Activated T-cell treated with anti-CD3 and anti-CD28 coated beads, Interleukin-2, amount 50 U/mL, for 48 hours (primary cell): ENCODE data around the gene ADNP2.
"Not testable (repeated sequence)": the region's sequence is repeated elsewhere in the genome, so short reads cannot be mapped to it uniquely, and the experiment has no call there.

ENCODE experiments used
- DNase-seq, 2 experiments: peaks; one replicate each; pipeline ENCODE4 v3.0.0-alpha.2; 2020

Gene ADNP2

DNA sequence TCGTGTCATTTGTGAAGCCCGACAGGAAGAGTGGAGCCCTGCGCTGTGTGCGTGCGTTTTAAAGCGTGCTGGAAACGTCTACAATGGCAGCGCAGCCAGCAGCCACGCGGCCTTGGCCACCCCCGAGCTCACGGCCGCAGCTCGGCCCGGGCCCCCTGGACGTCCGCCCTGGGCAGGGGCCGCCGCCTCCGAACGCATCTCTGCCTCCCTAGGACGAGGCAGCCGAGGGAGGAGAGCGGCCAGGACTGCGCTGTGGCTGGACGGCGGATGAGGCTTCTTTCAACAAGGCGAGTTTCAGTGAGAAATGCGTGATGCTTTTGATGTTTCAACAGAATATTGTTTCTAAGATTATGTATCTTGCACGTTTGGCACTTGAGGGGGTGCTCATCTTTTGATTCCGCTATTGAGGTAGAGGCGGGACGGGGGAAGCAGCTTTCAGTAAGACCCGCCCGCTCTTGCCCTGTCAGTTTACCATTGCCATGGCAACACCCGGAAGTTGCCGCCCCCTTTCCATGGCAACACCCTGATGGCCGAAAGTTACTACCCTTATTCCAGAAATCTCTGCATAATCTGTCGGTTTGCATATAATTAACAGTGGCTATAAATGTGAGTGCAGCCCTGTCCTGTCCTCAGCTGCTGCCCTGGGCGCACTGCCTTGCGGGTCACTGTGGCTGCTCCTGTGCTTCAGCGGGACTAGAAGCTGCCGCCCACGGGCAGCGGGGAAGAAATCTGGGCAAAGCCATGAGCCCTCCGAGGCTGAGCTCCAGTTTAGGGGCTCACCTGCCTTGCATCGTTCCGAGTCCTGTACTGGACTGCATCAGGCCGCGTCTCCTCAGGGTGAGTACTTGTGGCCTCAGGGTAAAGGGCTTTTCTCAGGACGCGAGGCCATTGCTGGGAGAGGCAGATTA lies 38.6 kb downstream of the ADNP2 start:
- DNase-seq = peak; percentile 81 to 83

DNA sequence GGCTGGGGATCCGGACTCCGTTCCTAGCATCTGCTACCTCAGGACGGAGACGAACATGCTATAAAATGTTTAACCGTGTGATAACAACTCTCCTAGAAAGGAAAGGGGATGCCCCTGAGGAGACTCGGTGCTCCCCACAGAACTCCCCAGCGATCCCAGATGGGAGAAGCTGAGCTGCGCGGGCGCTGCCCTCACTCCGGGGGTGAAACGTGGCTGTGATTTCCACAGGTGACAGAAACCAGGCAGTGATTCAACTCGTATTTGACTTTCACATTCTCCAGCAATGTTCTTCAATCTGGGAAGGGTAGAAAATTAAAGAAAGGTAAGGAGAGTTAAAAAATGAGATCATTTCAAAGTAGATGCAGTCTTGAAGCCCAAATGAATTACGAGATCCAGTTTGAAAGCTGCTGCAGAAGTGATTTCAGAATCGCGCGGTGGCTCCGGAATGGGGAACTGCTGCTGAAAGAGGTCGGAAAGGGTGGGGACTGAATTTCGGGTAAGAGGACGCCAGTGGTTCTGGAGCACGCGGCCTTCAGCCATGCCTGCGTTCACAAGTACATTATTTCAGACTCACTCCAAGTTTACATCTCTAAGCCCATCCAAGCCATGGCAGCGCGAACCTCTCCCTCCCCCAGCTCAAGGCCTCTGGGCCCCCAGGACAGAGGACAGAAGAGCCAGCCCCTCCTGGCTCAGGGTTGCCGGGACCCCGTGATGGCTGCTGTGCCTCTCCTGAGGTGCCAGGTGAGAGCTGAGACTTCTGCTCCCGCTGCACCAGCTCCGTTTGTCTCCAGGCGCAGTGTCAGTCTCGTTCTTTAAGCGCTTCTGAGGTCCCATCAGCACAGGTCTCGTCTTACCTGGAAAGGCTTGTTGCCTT lies 39.5 kb downstream of the ADNP2 start:
- no peak for DNase-seq

DNA sequence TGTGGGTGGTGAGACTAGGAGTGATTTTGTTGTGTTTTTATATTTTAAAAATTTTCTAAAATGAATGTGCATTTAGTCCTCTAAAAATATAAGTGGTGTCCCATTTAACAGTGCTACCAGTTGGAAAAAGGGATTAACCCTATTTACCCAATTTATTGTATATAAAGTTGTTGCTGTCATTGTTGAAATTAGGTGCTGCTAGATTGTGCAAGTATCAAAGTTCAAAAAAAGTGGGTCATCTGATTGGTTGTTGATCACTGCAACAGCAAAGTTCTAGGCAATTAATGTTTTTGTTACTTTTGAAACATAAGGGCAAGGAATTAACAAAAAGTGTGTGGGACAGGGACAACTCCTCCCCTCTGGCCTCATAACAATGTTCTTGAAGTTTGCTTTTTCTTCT lies 40.6 kb downstream of the ADNP2 start:
- DNase-seq = no peak

DNA sequence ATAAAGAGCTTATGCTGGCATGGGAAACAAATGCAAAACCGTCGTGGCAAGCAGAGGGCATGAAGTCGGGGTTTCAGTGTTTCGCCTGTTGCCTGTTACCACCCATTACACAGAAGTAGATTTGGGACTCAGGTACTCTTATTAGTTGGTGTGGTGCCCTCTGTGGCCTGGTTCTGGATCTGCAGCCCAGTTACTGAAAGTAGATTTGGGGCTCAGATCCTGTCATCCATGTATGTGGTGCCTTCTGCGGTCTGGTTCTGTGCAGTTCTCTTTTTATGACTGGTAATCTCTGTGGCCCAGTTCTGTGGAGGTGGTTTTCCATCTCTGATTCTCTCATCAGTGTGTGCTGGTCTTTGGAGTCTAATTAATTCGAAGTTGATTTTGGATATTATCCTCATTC lies 45.2 kb downstream of the ADNP2 start:
- peak; percentile 67 to 68 for DNase-seq

DNA sequence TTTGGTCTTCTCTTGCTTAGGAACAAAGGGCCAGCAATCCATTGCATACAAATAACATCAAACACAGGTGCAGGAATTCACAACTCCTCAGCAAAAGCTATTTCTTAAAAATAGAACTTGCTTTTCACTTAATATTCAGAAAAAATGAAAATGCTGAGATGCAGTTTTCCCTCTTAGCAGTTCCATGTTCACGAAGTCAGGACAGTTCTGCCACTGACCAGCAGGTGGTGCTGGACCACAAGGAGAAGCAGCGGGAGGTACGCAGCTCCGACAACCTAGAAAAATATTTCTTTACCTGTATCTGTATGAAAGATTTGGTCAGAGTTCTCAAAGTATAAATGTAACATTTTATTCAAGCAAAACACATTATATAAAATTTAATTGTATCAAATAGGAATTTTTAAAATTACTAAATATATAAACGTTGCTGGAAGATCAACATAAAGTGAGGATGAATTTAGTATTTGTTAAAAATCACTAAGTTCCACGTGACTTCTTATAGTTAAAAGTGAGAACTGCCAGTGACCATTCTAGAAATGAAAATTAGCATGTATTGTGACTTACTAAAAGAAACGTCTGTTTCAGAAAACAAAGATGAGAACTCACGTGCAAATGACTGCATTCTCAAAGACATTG lies 48.8 kb downstream of the ADNP2 start:
- DNase-seq = peak; percentile 85 to 88

DNA sequence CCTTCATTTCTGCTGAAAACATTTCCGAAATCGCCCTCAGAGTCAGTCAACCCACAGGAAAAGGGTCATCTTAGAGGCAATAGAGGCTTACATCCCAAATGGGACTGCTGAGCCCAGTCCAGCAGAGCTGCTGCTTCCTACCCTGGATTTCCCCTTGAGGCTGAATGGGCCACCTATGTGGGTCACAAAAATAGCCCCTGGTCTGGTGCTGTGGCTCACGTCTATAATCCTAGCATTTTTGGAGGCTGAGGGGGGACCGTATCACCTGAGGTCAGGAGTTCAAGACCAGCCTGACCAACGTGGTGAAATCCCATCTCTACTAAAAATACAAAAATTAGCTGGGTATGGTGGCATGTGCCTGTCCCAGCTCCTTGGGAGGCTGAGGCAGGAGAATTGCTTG lies 49.3 kb downstream of the ADNP2 start:
- DNase-seq = no peak

DNA sequence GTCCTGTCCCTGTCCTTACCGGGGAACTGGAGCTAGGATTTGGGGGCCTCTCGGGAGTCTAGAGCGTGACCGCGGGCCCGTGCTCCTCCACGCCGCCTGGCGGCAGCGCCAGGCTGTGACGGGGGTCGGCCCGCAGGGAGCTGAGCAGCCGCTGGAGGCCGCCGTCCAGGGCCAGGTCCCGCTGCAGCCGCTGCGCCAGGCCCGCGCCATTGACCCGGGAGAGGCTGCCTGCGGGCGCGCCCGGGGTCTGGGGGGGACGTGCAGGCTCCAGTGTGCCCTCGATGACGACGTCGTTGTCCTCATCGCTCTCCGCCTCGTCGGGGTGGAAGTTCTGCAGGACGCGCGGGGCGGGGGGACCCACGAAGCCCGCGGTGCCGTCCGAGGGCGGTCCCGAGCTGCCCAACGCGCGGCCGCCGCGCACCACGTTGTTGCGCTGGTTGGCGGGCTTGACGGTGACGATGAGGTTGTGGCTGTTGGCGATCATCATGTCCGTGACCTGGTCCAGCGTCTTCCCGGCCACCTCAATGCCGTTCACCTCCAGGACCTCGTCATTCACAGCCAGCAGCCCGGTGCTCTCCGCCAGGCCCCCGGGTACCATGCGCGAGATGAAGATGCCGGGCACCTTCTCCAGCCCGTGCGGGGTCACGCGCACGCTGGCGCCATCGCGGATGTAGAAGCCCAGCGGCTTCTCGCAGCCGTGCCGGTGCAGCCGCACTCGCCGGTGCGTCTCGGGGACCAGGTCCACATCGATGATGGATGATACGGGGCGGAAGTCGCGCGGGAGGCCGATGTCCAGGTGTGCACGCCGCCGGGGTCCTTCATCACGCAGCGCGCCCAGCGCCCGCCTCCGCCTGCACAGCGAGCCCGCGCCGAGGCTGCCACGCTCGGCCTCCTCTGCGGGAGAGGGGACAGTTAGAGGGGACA lies 50.9 kb downstream of the ADNP2 start:
- DNase-seq = peak; percentile 58 to 69

DNA sequence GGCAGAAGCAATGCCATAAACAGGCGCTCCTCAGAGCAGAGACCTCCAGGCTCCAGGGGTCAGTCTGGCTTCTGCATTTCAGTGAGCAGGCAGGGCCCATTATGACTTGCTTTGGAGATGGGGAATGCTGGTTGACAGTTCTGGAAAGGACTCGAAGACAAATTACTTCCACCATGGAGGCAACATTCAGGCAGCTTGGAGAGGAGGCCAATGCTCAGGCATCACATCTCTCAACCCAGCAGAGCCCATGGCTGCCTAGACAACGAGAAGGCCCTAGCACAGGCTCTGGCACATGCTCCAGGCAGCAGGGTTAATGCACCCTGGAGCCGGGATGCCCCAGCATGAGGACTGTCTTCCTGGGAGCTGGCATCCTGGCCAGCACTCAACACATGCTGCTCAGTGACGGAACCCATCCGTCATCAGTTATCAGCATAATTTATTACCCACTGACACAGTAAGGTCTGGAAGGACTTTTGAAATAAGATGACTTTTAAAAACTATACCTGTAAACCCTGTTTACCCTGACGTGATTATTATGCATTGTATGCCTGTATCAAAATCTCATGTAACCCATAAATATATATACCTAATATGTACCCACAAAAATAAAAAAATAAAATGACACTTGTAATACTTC lies 52.8 kb downstream of the ADNP2 start:
- no peak for DNase-seq

DNA sequence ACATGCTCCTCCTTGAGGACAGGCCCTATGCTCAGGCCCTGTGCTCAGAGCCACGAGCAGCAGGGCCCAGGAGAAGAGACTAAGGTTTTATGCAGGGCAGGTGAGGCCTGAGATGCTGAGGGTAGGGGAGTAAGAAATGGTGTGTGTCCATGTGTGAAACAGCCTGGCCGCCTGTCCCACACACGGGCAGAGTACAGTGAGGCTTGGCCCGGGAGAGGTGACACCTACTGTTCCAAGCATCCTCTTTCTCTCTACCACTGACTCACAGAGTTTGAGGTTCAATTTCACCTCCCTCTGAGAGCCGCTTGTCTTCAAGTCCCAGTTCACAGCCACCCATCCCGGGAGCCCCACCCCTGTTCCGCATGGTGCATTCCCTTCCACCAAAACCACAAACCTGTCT lies 54.1 kb downstream of the ADNP2 start:
- no peak for DNase-seq

DNA sequence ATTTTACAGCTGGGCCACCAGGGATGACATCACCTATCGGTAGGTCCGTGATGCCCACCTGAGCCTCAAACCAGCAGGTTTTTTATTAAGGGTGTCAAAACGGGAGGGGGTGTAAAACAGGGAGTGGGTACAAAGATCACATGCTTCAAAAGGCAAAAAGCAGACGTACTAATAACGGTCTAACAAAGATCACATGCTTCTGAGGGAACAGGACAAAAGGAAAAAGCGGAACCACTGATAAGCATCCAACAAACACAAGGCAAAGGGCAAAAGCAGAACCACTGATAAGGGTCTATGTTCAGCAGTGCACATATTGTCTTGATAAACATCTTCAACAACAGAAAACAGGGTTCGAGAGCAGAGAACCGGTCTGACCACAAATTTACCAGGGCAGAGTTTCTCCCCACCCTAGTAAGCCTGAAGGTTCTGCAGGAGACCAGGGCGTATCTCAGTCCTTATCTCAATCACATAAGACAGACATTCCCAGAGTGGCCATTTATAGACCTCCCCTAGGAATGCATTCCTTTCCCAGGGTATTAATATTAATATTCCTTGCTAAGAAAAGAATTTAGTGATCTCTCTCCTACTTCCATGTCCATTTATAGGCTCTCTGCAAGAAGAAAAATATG lies 55.8 kb downstream of the ADNP2 start:
- not testable (repeated sequence) for DNase-seq

DNA sequence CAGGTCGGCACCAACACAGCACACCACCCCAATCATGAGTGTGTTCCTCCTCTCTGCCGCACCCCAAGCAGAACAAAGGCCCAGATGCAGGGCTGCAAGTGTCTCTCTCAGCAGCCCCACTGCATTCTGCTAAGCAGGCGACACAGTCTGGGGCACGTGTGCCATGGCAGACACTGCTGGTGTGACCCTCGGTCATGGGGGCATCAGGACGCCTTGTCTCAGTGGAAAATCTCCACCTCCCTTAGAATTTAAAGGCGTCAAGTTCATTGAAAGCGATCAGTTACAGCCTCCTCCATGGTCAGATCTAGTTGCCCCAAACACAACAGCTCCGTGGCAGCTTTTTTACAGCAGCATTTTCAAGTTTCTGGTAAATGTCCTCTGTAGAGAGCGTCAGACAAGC lies 57.2 kb downstream of the ADNP2 start:
- DNase-seq = no peak

DNA sequence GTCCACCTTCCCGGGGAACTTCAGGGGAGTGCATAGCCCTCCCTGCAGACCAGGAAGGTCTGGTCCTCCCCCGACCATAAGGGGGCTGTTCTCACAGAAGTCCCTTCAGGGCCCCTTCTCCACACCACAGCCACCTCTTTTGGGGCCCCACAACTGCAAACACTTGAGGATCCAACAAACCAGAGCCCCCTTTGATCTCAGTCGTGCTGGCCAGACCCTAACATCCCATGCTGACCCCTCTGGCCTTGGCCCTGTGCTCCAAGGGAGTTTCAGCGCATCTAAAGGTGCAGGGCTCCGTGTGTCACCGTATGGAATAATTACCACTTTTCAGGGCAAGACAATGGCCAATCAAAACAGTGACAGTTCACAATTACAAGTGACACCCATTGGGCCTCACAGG lies 57.7 kb downstream of the ADNP2 start:
- no peak for DNase-seq

DNA sequence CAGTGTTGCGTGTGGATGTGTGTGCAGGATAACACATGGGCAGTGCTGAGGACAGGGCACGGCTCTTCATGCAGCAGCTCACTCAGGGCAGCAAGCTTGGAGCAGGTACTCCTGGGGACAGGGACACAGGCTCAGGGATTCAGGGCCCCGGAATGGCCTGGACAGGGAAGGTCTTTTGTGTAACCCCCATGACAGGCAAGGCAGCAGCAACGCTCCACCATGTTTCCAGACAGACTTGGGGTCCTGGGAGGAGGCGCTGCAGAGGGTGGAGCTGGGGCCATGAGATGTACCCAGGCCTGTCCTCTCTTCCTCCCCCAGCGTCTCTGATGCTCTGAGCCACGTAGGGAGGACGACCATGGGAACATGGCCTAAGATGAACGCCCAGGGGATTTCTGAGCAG lies 58.3 kb downstream of the ADNP2 start:
- no peak for DNase-seq

DNA sequence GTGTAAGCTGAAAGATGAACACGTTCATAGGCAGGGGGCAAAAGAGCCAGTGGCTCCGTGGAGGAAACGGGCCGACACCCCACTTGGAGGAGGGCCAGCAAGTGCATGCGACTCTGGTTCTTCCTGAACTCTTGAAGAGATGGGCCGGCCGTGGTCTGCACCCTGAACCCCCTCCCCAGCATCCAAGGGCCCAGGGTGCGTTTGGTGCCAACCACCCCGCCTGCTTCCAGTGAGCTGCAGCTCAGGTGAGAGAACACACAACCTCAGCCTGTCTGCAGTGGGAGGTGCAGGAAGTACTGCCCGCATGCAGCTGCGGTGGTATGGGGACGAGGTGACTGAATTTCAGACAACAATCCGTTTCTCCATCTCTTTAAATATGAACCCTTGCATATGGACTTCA lies 58.9 kb downstream of the ADNP2 start:
- DNase-seq = no peak

DNA sequence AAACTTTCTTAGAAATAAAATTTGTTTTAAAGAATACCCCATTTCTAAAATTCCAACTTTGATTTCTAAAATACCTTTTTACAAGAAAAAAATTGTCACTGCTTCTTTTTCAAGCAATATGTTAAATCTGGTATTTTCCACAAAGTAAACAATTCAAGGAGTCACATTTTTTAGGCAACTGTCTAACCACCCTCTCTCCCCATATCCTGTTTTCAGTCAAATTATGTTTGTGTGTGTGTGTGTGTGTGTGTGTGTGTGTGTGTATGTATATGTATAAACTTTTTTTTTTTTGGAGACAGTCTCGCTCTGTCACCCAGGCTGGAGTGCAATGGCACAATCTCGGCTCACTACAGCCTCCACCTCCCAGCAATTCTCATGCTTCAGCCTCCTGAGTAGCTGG lies 59.3 kb downstream of the ADNP2 start:
- DNase-seq = no peak

DNA sequence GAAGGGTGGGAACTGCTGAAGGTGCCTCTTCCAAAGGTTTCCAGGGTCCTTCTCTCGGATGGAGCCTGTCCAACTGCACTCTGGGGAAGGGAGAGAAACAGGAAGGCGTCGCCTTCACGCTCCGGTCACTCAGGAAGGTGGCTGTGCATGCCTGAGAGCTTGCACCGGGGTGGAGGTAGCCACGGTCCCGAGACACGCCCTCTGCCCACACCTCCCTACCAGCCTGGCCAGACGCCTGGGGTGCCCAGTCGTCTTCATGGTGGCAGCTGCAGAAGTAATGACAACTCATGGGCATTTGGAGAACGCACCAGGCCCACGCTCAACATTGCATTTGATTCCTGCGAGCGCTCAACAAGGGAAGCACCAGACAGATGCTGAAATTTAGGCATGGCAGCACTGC lies 59.9 kb downstream of the ADNP2 start:
- DNase-seq = no peak

DNA sequence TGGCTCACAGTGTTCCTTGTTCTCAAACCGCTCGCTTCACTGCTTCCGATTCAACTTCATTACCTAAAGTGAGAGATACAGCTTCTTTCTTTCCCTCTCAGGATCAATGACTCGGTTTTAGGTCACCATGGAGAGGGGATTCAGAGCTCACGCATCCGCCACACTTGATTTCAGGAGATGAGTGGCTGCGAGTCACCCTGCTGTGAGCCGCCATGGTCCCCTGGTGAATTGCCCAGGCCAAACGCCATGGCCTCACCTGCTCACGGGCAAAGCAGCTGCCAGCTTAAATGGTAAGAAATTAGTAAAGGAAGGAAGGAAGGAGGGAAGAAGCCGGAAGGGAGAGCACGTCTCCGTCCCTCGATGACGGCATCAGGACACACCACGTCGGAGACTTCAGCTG lies 60.5 kb downstream of the ADNP2 start:
- DNase-seq = no peak

DNA sequence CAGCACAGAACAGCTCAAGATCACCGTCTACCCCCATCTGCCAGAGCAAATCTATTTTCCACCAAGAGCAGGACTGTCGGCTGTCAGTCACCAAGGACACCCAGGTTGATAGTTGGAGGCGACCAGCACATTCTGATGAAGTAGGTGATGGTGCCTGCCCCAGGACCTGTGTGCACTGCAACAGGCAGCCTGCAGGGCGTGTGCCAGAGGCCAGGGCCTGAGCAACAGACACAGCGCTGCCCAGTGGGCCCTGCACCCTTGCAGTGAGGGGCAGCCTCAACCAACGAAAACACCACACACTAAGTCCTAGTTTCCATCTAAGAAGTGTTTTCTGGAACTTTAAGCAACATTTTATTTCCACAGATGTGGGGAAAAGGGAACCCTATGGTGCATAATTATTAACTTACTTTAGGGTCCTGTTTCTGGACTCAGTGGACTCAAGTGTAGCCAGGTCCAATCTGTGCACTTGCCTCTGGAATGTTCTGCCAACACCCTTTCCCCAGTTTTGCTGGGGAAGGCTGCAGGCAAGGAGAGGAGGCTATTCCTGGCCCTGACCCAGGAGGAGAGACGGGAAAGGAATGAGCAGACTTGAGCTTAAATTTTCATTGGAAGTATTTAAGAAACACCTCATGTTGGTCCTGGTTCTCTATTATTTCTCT lies 61.5 kb downstream of the ADNP2 start:
- no peak for DNase-seq

DNA sequence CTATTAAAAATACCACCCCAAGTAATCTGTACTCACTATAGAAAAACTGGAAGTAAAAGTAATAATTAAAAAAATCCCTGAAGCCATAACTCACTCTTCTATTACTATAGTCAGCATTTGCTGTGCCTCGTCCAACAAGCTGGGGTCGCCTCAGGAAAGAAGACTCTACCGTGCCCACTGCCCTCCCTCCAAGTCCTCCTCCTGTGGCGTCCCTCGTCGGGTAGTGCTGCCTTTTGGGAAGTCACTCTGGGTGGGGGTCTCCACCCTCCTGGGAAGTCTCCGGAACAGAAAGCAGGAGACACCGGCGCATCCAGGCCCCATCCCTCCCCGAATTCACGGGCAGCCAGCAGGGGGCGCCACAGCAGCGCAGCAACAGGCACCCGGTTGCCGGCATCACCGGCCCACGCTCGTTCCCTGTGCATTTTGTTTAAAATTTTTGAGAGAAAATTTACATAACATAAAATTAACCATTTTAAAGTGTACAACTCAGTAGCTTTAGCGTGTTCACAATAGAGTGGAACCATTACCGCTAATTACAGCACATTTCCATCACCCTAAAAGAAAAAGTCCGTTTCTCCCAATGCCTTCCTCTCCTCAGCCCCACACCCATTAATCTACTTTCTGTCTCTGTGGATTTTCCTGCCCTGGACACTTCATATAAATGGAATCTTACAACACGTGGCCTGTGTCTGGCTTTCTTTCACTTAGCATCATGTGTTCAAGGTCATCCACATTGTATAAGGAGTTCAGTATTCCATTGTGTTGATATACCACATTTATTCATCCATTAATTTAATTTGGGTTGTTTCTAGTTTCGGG lies 62.2 kb downstream of the ADNP2 start:
- peak; percentile 78 to 79 for DNase-seq

DNA sequence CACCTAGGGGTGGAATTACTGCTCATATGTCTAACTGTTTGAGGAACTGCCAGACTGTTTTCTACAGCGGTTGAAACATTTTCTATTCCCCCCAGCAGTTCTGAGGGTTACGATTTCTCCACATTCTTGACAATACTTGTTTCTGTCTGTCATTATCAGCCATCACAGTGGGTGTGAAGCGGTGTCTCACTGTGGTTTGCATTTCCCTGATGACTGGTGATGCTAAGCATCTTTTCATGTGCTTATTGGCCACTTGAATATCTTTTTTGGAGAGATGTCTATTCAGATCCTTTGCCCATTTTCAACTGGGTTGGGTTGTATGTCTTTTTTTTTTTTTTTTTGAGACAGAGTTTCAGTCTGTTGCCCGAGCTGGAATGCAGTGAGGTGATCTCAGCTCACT lies 63.0 kb downstream of the ADNP2 start:
- no peak for DNase-seq
